NT2/D1 (cell line): ENCODE data around the gene BPGM.

ENCODE experiments used
- SUZ12 ChIP-seq: IDR thresholded peaks from 2 replicates; pipeline ENCODE4 v1.6.1; 2011; ENCODE audit not compliant: insufficient read length, insufficient read depth; ENCODE audit errors: extremely low read depth
- YY1 ChIP-seq: IDR thresholded peaks from 2 replicates; pipeline ENCODE4 v1.6.1; 2011; ENCODE audit not compliant: insufficient read length, insufficient read depth

DNA sequence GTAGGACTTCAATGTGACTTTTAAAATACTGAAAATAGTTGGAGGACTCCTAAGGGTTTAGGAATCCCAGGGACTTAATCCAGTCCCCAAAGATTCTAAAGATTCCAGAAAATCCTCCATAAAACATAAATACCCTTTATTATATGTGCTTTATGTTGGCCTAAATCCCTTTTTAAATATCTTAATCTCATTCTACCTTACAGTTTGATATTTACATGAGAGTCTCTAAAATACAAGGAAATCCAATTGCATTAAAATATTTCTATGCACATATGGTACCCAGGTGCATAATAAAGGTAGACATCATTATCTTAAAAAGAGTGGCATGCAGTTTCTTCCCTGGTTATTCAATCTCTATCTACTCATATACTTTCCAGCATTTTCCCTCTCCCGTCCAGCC is 51.8 kb downstream of the BPGM start:
- no peak for TF ChIP-seq YY1
- TF ChIP-seq SUZ12 = no peak
